ENCODE results near the gene IZUMO4. TPM values are rescaled to one million over a fixed set of nuclear protein-coding genes. Genes with fewer than 3 reads are reported as not detected.

The IZUMO4 gene
- polyA plus RNA-seq, 4 donors, result 5.9 to 11.0 (median 6.9) TPM

DNA sequence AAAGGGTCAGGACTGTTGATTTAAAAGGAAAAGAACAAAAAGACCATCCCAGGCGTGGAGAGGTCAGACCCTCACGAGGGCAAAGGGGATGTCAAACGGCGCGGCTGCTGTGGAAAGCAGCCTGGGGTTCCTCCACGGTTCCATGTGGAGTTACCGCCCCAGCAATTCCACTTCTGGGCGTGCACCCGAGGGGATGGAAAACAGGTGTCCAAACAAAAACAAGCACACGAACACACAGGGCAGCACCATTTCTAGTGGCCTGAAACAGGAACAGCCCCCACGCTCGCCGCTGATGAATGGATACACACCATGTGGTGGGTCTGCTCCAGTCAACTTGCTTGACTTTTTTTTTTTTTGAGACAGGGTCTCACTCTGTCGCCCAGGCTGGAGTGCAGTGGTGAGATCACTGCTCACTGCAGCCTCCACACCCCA, 43.4 kb downstream of the IZUMO4 start:
- DNase-seq (ENCODE audit: low read depth in 4 of 4, low spot score in 3 of 4), result no peak

DNA sequence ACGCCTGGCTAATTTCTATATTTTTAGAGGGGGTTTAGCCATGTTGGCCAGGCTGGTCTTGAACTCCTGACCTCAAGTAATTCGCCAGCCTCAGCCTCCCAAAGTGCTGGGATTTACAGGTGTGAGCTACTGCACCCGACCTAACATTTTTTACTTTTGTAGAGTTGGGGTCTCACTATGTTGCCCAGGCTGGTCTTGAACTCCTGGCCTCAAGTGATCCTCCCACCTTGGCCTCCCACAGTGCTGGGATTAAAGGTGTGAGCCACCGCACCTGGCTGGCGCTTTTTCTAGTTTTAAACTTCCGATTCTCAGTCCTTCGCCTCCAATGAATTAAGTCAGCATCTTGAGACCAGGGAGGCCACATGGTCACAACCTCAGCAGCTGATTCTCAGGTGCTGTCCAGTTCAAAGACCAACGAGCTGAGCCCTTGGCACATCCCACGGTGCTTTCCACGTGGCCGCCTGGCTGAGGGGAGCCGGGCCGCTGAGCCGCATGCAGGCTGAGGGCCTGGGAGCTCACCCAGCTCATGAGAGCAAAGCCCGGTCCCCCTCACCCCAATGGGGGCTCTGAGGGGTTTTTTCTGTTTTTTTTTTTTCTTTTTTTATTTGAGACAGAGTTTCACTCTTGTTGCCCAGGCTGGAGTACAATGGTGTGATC, 45.6 kb downstream of the IZUMO4 start:
- DNase-seq (ENCODE audit: low read depth in 4 of 4, low spot score in 3 of 4), result no peak

DNA sequence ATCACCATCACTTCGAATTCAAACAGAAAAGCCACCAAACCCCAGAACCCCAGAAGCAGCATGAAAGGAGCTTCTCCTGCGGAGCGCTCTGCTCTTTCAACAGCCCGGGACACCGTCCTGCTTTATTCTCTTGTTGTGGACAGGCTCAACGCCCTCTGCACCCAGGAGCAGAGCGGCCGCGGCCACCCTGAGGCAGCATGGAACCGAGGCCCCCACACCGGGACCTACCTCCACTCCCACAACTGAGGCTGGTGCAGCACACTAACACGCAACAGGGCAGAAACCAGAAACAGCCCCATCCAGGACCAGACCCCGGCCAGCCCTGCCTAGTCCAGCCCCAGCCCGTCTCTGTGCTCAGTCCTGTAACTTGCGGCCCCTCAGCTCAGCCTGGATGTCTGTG, 47.5 kb downstream of the IZUMO4 start:
- no peak for DNase-seq (ENCODE audit: low read depth in 4 of 4, low spot score in 3 of 4)

DNA sequence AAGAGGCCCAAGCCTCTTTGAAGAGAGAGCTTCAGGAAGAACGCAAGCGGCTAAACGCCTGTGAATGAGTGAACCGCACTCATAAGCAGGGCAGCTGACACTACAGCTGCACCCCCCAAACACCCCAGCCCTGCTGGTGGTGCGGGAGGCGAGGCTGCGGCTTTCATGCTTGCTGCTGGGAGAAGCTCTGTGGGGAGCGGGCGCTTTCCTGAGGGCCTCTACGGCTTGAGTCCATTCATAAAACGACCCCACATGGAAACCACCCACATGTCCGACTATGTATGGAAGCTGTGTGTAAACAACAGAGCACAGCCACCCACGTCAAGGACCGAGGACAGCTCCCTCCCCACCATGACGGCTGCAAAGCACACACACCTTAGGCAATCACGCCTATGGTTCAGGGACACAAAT, 49.1 kb downstream of the IZUMO4 start:
- no peak for DNase-seq (ENCODE audit: low read depth in 4 of 4, low spot score in 3 of 4)

DNA sequence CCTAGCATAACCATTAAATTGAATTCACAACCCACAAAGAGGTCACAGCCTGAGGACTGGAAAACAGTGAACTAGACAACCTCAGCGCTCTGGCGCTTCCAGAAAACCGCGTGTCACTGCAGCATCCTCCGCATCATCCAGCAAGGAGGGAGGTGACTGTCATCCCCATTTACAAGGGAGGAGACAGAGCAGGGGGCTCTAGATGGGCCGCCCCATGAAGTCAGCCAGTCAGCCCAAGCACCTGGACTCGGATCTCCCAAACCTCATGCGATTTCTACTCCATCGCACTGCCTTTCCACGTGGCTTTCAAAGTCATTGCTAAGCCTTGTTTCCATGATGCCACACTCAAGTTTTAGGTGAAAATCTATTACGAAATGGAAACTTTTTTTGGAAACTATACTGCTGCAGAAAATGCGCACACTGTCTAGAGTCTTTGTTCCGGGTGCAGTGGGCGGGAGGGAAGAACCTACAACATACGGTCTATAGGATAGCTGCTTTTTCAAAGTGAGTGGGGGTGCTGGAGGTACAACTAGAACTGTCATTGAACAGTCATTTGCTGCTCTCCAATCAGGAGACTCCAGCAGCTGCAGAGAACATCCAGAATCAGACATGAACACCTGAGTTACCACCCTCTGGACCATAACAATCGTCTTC, 51.9 kb downstream of the IZUMO4 start:
- DNase-seq (ENCODE audit: low read depth in 4 of 4, low spot score in 3 of 4), result no peak

Other genes starting within 250 kb of the IZUMO4 start
- 10 to 100 TPM; 20.5 to 30.3 (median 21.7) TPM for gene REXO1, start 248.4 kb upstream of the IZUMO4 start, polyA plus RNA-seq (ENCODE audit: insufficient read length in 4 of 4)
- 10 to 100 TPM in 1 of 4 donors, 1 to 10 TPM in 3; 4.5 to 10.2 (median 6.5) TPM for gene KLF16, start 233.3 kb upstream of the IZUMO4 start, polyA plus RNA-seq (ENCODE audit: insufficient read length in 4 of 4)
- gene ABHD17A, start 211.4 kb upstream of the IZUMO4 start, polyA plus RNA-seq (ENCODE audit: insufficient read length in 4 of 4), result 10 to 100 TPM; 31.1 to 59.8 (median 36.2) TPM
- 1 to 10 TPM in 3 of 4 donors, under 1 TPM in 1; 0.96 to 5.2 (median 1.9) TPM for gene ADAT3, start 191.5 kb upstream of the IZUMO4 start, polyA plus RNA-seq (ENCODE audit: insufficient read length in 4 of 4)
- 10 to 100 TPM; 44.6 to 97.3 (median 66.7) TPM for gene SCAMP4, start 191.5 kb upstream of the IZUMO4 start, polyA plus RNA-seq (ENCODE audit: insufficient read length in 4 of 4)
- 10 to 100 TPM; 44.1 to 68.8 (median 56.2) TPM for gene CSNK1G2, start 155.7 kb upstream of the IZUMO4 start, polyA plus RNA-seq (ENCODE audit: insufficient read length in 4 of 4)
- gene BTBD2, start 81.2 kb upstream of the IZUMO4 start, polyA plus RNA-seq (ENCODE audit: insufficient read length in 4 of 4), result 100 to 1,000 TPM in 1 of 4 donors, 10 to 100 TPM in 3; 90.4 to 129 (median 95.5) TPM
- gene MKNK2, start 45.7 kb upstream of the IZUMO4 start, polyA plus RNA-seq (ENCODE audit: insufficient read length in 4 of 4), result 10 to 100 TPM; 41.2 to 82.1 (median 62.1) TPM
- gene MOB3A, start 589 bp upstream of the IZUMO4 start, polyA plus RNA-seq (ENCODE audit: insufficient read length in 4 of 4), result 10 to 100 TPM; 21.4 to 29.1 (median 25.2) TPM
- 100 to 1,000 TPM in 2 of 4 donors, 10 to 100 TPM in 2; 80.3 to 113 (median 98.6) TPM for gene AP3D1, start 54.7 kb downstream of the IZUMO4 start, polyA plus RNA-seq (ENCODE audit: insufficient read length in 4 of 4)
- gene DOT1L, start 67.0 kb downstream of the IZUMO4 start, polyA plus RNA-seq (ENCODE audit: insufficient read length in 4 of 4), result 10 to 100 TPM; 18.2 to 38.0 (median 26.6) TPM
- gene PLEKHJ1, start 139.4 kb downstream of the IZUMO4 start, polyA plus RNA-seq (ENCODE audit: insufficient read length in 4 of 4), result 10 to 100 TPM; 53.6 to 86.5 (median 56.1) TPM
- 10 to 100 TPM; 67.6 to 94.0 (median 72.6) TPM for gene SF3A2, start 139.9 kb downstream of the IZUMO4 start, polyA plus RNA-seq (ENCODE audit: insufficient read length in 4 of 4)
- 1 to 10 TPM; 2.2 to 3.2 (median 2.8) TPM for gene AMH, start 152.4 kb downstream of the IZUMO4 start, polyA plus RNA-seq (ENCODE audit: insufficient read length in 4 of 4)
- gene JSRP1, start 159.5 kb downstream of the IZUMO4 start, polyA plus RNA-seq (ENCODE audit: insufficient read length in 4 of 4), result 1 to 10 TPM in 1 of 4 donors, under 1 TPM in 3; 0.34 to 1.5 (median 0.47) TPM
- under 1 TPM in 3 of 4 donors, not detected in 1; 0.07 to 0.14 (median 0.11) TPM for gene PEAK3, start 185.3 kb downstream of the IZUMO4 start, polyA plus RNA-seq (ENCODE audit: insufficient read length in 4 of 4)
- under 1 TPM in 2 of 4 donors, not detected in 2; 0.13 to 0.14 TPM for gene LINGO3, start 211.2 kb downstream of the IZUMO4 start, polyA plus RNA-seq (ENCODE audit: insufficient read length in 4 of 4)
- 100 to 1,000 TPM in 1 of 4 donors, 10 to 100 TPM in 3; 72.9 to 105 (median 80.2) TPM for gene LSM7, start 231.7 kb downstream of the IZUMO4 start, polyA plus RNA-seq (ENCODE audit: insufficient read length in 4 of 4)
- gene SPPL2B, start 231.8 kb downstream of the IZUMO4 start, polyA plus RNA-seq (ENCODE audit: insufficient read length in 4 of 4), result 100 to 1,000 TPM in 1 of 4 donors, 10 to 100 TPM in 3; 41.3 to 128 (median 56.7) TPM

All from left renal pelvis (tissue), 4 donors.